Lung microvascular endothelial cell (primary cell): Measurements from ENCODE around the gene CDH15. TPM values are rescaled to one million over a fixed set of nuclear protein-coding genes. Genes with fewer than 3 reads are reported as not detected.
"Not testable (repeated sequence)": the region's sequence is repeated elsewhere in the genome, so short reads cannot be mapped to it uniquely, and the experiment has no call there.

ENCODE experiments used
- DNase-seq, 2 donors: peaks; one replicate each; pipeline versions ENCODE4 v3.0.0 to v3.0.0-alpha.2; 2010; ENCODE audit warnings: low read depth in 2 of 2
- total RNA-seq: library from RNA; depleted of rRNA; stranded (reverse); fragments of >200 nt; gene quantifications from 2 replicates; pipeline ENCODE4 v1.2.1, GENCODE V29; 2014

Gene CDH15
- total RNA-seq, 1 donor from 2014 or later, result under 0.01 TPM

DNA sequence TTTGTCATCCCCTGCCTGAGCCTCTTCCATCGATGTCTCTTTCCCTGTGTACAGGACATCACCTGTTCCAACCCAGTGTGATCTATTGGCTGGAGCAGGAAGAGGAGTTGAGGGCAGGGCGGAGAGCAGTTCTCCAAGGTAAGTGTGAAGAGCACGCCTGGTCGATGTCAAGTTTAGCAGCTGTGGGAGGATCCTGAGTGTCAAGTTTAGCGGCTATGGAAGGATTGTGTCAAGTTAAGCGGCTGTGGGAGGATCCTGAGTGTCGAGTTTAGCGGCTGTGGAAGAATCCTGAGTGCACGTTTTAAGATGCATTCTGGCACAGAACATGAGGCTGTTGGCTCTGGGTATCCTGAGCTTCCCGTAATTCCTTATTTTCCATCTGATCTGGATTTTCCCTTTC lies 53.1 kb downstream of the CDH15 start:
- no peak for DNase-seq

DNA sequence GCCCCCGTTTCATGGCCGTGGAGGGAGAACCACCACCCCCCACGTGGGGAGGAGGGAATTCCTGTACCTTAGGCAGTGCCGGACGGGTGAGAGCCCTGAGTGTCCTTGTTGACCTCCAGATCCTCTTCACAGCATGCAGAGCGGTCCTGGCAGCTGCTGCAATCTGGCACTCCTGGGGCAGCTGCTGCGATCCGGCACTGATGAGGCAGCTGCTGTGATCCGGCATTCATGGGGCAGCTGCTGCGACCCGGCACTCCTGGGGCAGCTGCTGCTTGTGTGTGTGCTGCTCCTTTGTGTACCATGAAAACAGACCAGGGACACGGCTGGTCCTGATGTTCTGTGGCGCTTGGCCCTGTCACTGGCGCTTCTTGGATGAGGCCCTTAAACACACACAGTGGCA lies 58.7 kb downstream of the CDH15 start:
- DNase-seq, result no peak

DNA sequence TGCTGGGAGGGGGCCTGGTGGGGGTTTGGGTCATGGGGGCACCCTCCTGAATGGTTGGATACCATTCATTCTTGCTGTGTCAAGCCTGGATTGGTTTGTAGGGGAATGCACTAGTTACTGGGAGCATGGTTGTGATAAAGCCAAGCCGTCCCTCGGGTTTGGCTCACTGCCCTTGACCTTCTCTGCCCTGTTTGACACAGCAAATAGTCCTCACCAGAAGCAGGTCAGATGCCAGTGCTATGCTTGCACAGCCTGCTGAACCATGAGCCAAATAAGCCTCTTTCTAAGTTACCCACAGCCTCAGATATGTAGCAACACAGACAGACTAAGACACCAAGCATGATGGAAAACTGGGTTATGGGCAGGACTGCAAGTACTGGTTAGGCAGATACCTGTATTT lies 60.6 kb downstream of the CDH15 start:
- DNase-seq, result no peak

GRCh38 chr16:89233678-89234490 lies 62.3 kb downstream of the CDH15 start:
- no peak for DNase-seq

DNA sequence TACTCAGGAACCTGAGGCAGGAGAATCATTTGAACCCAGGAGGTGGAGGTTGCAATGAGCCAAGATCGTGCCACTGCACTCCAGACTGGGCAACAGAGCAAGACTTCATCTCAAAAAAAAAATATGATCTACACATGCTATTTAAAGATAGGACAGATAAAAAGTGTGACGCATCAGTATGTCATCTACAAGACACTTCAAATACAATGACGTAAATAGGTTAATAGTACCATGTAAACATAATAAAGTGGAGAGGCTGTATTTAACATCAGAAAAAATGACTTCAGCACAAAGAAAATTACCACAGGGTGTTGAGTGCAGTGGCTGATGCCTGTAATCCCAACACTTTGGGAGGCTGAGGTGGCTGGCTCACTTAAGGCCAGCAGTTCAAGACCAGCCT lies 66.2 kb downstream of the CDH15 start:
- DNase-seq, result no peak

GRCh38 chr16:89241187-89242007 lies 69.8 kb downstream of the CDH15 start:
- DNase-seq, result peak; percentile 36 to 59

- no peak for DNase-seq
Measured at GRCh38 chr16:89242795-89243200, 71.2 kb downstream of the CDH15 start.

GRCh38 chr16:89243664-89244063 lies 72.1 kb downstream of the CDH15 start:
- no peak for DNase-seq

- DNase-seq, result not testable (repeated sequence)
Measured at GRCh38 chr16:89244264-89244663, 72.7 kb downstream of the CDH15 start.

- no peak for DNase-seq
Measured at GRCh38 chr16:89244754-89245153, 73.2 kb downstream of the CDH15 start.

Other genes with a start within 250 kb of the CDH15 start
- not detected in 2 replicates for gene CBFA2T3, start 194.5 kb upstream of the CDH15 start, total RNA-seq
- 13.7 and 13.9 TPM in 2 replicates for gene ACSF3, start 77.9 kb upstream of the CDH15 start, total RNA-seq
- gene SLC22A31, start 28.8 kb downstream of the CDH15 start, total RNA-seq, result under 0.01 TPM in 1 of 2 replicates, not detected in the other
- gene ZNF778, start 46.0 kb downstream of the CDH15 start, total RNA-seq, result 6.3 and 8.7 TPM in 2 replicates